Measurements from ENCODE around the gene HOXD1.

GRCh38 chr2:176237456-176237855 lies 49.0 kb downstream of the HOXD1 start:
- no peak for TF ChIP-seq CTCF (IDR thresholded peaks at IDR 0.05; ENCODE audit: low read depth, low read length, poor library complexity, severe bottlenecking)
- TF ChIP-seq EZH2phosphoT487 (IDR thresholded peaks at IDR 0.05; ENCODE audit: borderline replicate concordance, low read length) = no peak
